OCI-LY7 (cell line): Measurements from ENCODE around the gene SCFD2. TPM values are rescaled to one million over a fixed set of nuclear protein-coding genes. Genes with fewer than 3 reads are reported as not detected.

ENCODE experiments used
- BruUV-seq: library from RNA; stranded (reverse); fragments of 400-500 nt; replicated peaks from 2 replicates; lab custom pipeline; 2021; lab: Mats Ljungman, UMichigan
- CTCF ChIA-PET: fragments of 300-600 bp; sonication (Branson Sonifier 250); formaldehyde crosslinking; loops from one replicate; lab custom pipeline; 2022; ENCODE audit warnings: antibody characterized with exemption; ENCODE audit not compliant: unreplicated experiment; lab: Charles Lee
- POLR2A ChIA-PET: fragments of 300-600 bp; sonication (Branson Sonifier 250); formaldehyde crosslinking; loops from one replicate; lab custom pipeline; 2022; ENCODE audit warnings: antibody characterized with exemption; lab: Charles Lee
- DNase-seq: peaks from one replicate; pipeline ENCODE4 v3.0.0-alpha.2; 2015; ENCODE audit warnings: low spot score
- H2AFZ ChIP-seq: fragments of 200-600 bp; sonication (generic), shearing (Covaris generic); 2 replicates; pipeline ENCODE4 v1.6.1; 2014; ENCODE audit warnings: mild to moderate bottlenecking, antibody characterized with exemption, low read length, moderate library complexity
- H3K27ac ChIP-seq: fragments of 200-600 bp; sonication (generic); 2 replicates; pipeline ENCODE4 v1.5.1; 2014; ENCODE audit warnings: mixed run types, low read depth, mild to moderate bottlenecking, moderate library complexity, low read length, inconsistent platforms; ENCODE audit not compliant: poor library complexity, severe bottlenecking
- H3K36me3 ChIP-seq: fragments of 200-600 bp; sonication (generic); 2 replicates; pipeline ENCODE4 v1.6.1; 2014; ENCODE audit warnings: mild to moderate bottlenecking, antibody characterized with exemption, low read length, moderate library complexity, mixed read lengths; ENCODE audit not compliant: insufficient read depth
- H3K4me1 ChIP-seq: fragments of 200-600 bp; sonication (generic); 2 replicates; pipeline ENCODE4 v1.5.1; 2014; ENCODE audit warnings: mild to moderate bottlenecking, low read length; ENCODE audit not compliant: insufficient read depth, poor library complexity, severe bottlenecking
- H3K4me2 ChIP-seq: fragments of 200-600 bp; sonication (generic); 2 replicates; pipeline ENCODE4 v1.6.1; 2014; ENCODE audit warnings: mild to moderate bottlenecking, low read length
- H3K4me3 ChIP-seq: fragments of 200-600 bp; sonication (generic); 2 replicates; pipeline ENCODE4 v1.5.1; 2014; ENCODE audit warnings: mild to moderate bottlenecking, low read depth, low read length; ENCODE audit not compliant: poor library complexity, severe bottlenecking
- H3K79me2 ChIP-seq: fragments of 200-600 bp; sonication (generic); 2 replicates; pipeline ENCODE4 v1.6.1; 2016; ENCODE audit warnings: low read depth, mild to moderate bottlenecking, low read length, moderate library complexity, mixed read lengths; ENCODE audit not compliant: insufficient read depth
- H3K9me2 ChIP-seq: fragments of 200-600 bp; sonication (generic); 2 replicates; pipeline ENCODE4 v1.6.1; 2016; ENCODE audit warnings: mild to moderate bottlenecking, low read length, mixed read lengths; ENCODE audit not compliant: insufficient read depth
- H3K9me3 ChIP-seq: fragments of 200-600 bp; sonication (generic); 2 replicates; pipeline ENCODE4 v1.6.1; 2014; ENCODE audit warnings: mild to moderate bottlenecking, mixed run types, low read length, mixed read lengths
- H4K20me1 ChIP-seq: fragments of 200-600 bp; sonication (generic); 2 replicates; pipeline ENCODE4 v1.6.1; 2014; ENCODE audit warnings: mild to moderate bottlenecking, antibody characterized with exemption, low read length, moderate library complexity, mixed read lengths; ENCODE audit not compliant: insufficient read depth
- EZH2phosphoT487 ChIP-seq: fragments of 200-600 bp; sonication (generic); IDR thresholded peaks from 2 replicates; pipeline ENCODE4 v1.6.1; 2018; ENCODE audit warnings: low read depth, borderline replicate concordance, mild to moderate bottlenecking, mixed run types, antibody characterized with exemption, low read length, moderate library complexity, mixed read lengths
- intact Hi-C: fragments of 100-400 bp; cut with micrococcal nuclease; formaldehyde crosslinking; loops from one replicate; pipeline ENCODE4 v1.10.0; 2022; ENCODE audit not compliant: unreplicated experiment
- total RNA-seq, 2 experiments: library from RNA; depleted of rRNA in 1 of 2; stranded (reverse); fragments of >200 nt in 1 of 2; shearing (Covaris generic) in 1 of 2; gene quantifications; 2 replicates each; pipeline ENCODE4 v1.2.3, GENCODE V29; 2014 to 2022
- TF ChIP-seq, protein P1 (sequence below): fragments of 200-600 bp; sonication (generic); conservative IDR thresholded peaks from 2 replicates; pipeline ENCODE4 v1.5.1; 2014; ENCODE audit warnings: mild to moderate bottlenecking, antibody characterized with exemption, low read length, moderate library complexity, mixed read lengths

Gene SCFD2
- total RNA-seq, 2 experiments from 2014 or later, result 27.2 to 52.0 TPM

DNA sequence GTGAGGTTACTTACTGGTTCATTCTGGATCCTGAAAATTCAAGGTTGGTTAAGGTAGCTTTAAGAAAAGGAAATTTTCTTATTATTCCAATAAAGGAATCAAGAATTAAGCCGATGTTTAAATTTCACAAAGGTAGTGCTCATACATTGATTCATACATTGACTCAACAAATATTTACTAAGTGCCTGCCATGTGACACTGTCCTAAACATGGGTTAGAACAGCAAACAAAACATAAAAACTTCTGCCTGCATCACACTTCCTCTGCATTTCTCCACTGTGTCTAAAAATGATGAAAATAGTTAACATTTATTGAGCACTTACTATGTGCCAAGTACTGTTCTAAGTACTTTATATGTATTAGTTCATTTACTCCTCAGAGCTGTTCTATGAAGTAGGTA lies 428.0 kb downstream of the SCFD2 start:
- H3K36me3 ChIP-seq, result no peaks in the 10 kb centered on the region
- H3K9me2 ChIP-seq, result no peaks in the 10 kb centered on the region
- no TSS peak for BruUV-seq
- intact Hi-C loops, result no loop called here
- no peaks in the 10 kb centered on the region for H4K20me1 ChIP-seq
- no peak overlapping the region for H3K4me2 ChIP-seq
- CTCF ChIA-PET, result no interaction called here
- H3K9me3 ChIP-seq, result no peaks in the 10 kb centered on the region
- H3K79me2 ChIP-seq, result no peaks in the 10 kb centered on the region
- no peak overlapping the region for H2AFZ ChIP-seq
- H3K4me1 ChIP-seq, result no peaks in the 10 kb centered on the region
- no peak overlapping the region for H3K27ac ChIP-seq
- TF ChIP-seq, protein P1, sequence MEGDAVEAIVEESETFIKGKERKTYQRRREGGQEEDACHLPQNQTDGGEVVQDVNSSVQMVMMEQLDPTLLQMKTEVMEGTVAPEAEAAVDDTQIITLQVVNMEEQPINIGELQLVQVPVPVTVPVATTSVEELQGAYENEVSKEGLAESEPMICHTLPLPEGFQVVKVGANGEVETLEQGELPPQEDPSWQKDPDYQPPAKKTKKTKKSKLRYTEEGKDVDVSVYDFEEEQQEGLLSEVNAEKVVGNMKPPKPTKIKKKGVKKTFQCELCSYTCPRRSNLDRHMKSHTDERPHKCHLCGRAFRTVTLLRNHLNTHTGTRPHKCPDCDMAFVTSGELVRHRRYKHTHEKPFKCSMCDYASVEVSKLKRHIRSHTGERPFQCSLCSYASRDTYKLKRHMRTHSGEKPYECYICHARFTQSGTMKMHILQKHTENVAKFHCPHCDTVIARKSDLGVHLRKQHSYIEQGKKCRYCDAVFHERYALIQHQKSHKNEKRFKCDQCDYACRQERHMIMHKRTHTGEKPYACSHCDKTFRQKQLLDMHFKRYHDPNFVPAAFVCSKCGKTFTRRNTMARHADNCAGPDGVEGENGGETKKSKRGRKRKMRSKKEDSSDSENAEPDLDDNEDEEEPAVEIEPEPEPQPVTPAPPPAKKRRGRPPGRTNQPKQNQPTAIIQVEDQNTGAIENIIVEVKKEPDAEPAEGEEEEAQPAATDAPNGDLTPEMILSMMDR, result no peak
- no peak for TF ChIP-seq EZH2phosphoT487
- no peak overlapping the region for H3K4me3 ChIP-seq
- POLR2A ChIA-PET, result no interaction called here
- DNase-seq, result no peak

DNA sequence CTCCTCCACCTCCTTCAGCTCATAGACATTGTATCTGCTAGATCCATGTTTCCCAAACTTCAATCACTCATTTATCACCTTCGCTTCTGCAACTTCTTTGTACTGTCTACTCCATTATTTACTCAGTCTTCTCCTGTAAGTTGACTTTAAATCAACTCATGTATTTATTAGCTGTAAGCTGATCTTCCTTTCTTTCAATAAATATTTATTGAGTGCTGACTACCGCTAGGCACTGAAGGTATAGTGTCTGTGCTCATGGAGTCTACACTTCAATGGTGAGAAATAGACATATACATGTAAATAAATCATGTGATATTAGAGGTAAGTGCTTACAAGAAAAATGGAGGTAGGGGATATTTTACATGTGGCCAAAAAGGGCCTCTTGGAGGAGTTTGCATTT lies 429.1 kb downstream of the SCFD2 start:
- H4K20me1 ChIP-seq, result no peaks in the 10 kb centered on the region
- H2AFZ ChIP-seq, result no peak overlapping the region
- POLR2A ChIA-PET, result no interaction called here
- intact Hi-C loops, result no loop called here
- CTCF ChIA-PET, result no interaction called here
- no peaks in the 10 kb centered on the region for H3K9me2 ChIP-seq
- DNase-seq, result no peak
- BruUV-seq, result no TSS peak
- no peak overlapping the region for H3K27ac ChIP-seq
- H3K4me3 ChIP-seq, result no peak overlapping the region
- H3K4me1 ChIP-seq, result no peaks in the 10 kb centered on the region
- no peaks in the 10 kb centered on the region for H3K36me3 ChIP-seq
- TF ChIP-seq EZH2phosphoT487, result no peak
- TF ChIP-seq, protein P1, result no peak
- H3K79me2 ChIP-seq, result no peaks in the 10 kb centered on the region
- no peaks in the 10 kb centered on the region for H3K9me3 ChIP-seq
- no peak overlapping the region for H3K4me2 ChIP-seq

DNA sequence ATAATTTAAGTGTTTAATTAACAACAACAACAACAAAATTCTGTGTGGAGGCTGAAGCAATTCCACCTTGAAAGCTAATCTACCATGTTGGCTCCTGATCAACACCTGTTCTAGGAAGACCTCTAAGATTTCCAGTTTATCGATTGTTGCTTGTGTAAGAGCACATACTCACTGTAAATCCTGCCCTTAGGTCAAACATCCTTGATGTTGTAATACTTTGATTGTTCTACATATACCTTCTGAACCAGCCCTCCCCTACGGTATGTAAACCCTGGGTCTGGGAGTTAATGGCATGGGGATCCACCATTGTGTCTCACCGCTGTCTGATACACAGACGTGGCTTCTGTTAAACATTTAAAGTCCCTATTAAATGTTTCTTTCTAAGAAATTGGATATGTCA lies 430.5 kb downstream of the SCFD2 start:
- intact Hi-C loops, result no loop called here
- H3K79me2 ChIP-seq, result no peaks in the 10 kb centered on the region
- H3K27ac ChIP-seq, result no peak overlapping the region
- no peaks in the 10 kb centered on the region for H3K9me3 ChIP-seq
- TF ChIP-seq, protein P1, result no peak
- no peak for TF ChIP-seq EZH2phosphoT487
- POLR2A ChIA-PET, result interaction anchor here (1.2 kb wide), 1 partner anchor 10 kb away, joined by 3 read pairs; no protein-coding TSS in a partner anchor
- H3K4me3 ChIP-seq, result no peak overlapping the region
- no TSS peak for BruUV-seq
- CTCF ChIA-PET, result no interaction called here
- no peaks in the 10 kb centered on the region for H3K36me3 ChIP-seq
- no peak for DNase-seq
- H3K4me2 ChIP-seq, result no peak overlapping the region
- H2AFZ ChIP-seq, result no peak overlapping the region
- H3K9me2 ChIP-seq, result no peaks in the 10 kb centered on the region
- no peaks in the 10 kb centered on the region for H4K20me1 ChIP-seq
- H3K4me1 ChIP-seq, result no peaks in the 10 kb centered on the region
